Measurements from ENCODE around the gene CLEC16A. TPM values are rescaled to one million over a fixed set of nuclear protein-coding genes. Genes with fewer than 3 reads are reported as not detected.

The CLEC16A gene
- total RNA-seq, 1 donor from 2014 or later, result 19.8 TPM

DNA sequence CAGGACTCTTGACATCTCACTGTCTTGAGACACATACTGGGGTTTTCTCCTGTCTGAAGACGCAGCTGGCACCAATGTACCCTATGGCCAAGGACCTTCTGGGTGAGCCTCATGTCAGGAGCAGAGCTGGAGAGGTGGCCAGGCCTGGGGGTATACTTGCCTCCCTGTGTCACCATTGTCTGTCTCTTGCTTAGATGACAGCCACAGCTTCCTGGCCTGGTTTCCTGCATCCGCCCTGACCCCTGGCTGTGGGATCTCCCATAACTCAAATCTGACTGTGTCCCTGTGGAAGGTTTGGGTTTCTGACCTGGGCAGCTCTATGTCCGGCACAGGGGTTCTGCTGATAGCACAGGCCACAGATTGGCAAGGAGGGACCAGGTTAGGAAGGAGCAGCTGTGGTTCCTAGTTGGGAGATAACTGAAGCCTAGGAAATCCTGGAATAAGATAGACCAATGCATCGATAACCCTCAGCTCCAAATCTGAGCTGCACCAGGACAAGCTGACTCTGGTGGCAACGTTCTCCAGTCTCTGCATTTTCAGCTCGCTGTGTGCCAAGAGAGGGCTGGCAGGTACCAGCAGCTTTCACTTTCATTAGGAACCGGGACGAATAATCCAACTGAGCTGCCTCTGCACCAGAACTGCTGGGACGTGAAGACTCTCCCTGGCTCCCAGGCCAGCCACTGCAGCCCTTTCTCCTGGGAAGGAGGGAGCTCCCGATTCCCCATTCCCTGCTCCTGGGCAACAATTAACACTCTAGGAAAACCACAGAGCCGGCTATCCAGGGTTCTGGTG, 7.1 kb upstream of the CLEC16A start:
- TF ChIP-seq, protein P1, sequence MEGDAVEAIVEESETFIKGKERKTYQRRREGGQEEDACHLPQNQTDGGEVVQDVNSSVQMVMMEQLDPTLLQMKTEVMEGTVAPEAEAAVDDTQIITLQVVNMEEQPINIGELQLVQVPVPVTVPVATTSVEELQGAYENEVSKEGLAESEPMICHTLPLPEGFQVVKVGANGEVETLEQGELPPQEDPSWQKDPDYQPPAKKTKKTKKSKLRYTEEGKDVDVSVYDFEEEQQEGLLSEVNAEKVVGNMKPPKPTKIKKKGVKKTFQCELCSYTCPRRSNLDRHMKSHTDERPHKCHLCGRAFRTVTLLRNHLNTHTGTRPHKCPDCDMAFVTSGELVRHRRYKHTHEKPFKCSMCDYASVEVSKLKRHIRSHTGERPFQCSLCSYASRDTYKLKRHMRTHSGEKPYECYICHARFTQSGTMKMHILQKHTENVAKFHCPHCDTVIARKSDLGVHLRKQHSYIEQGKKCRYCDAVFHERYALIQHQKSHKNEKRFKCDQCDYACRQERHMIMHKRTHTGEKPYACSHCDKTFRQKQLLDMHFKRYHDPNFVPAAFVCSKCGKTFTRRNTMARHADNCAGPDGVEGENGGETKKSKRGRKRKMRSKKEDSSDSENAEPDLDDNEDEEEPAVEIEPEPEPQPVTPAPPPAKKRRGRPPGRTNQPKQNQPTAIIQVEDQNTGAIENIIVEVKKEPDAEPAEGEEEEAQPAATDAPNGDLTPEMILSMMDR (IDR thresholded peaks at IDR 0.05; ENCODE audit: insufficient read depth, low read length, poor library complexity, severe bottlenecking), result no peak
- DNase-seq (ENCODE audit: low read depth), result no peak
- no peak overlapping the region for H3K4me3 ChIP-seq (ENCODE audit: low read depth, low read length)

DNA sequence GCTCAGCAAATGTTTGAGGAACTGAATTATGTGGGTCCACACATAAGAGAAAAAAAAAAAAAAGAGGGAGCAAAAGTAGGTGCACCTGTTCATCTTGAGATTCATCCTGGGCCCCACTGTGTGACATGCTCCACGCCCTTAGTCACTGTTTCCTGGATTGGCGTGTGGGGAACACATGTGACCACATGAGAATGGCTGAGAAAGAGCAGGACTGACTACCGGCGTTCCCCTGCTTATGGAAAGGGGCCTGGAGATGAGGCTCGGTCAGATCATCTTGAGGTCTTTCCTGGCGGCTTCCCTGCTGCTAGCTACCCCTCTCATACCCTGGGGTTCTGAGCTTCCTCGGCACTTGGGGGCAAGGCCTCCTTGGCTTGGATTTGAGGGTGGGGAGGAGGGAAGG, 6.0 kb upstream of the CLEC16A start:
- TF ChIP-seq, protein P1 (IDR thresholded peaks at IDR 0.05; ENCODE audit: insufficient read depth, low read length, poor library complexity, severe bottlenecking), result no peak
- H3K27me3 ChIP-seq (ENCODE audit: control insufficient read depth, insufficient read depth, low read length), result no peaks in the 10 kb centered on the region
- no peak overlapping the region for H3K4me3 ChIP-seq (ENCODE audit: low read depth, low read length)
- no peak for DNase-seq (ENCODE audit: low read depth)
- H3K36me3 ChIP-seq (ENCODE audit: control insufficient read depth, insufficient read depth, low read length), result no peaks in the 10 kb centered on the region

More for the DNA sequence above, 7.1 kb upstream of the CLEC16A start:
- H3K36me3 ChIP-seq (ENCODE audit: control insufficient read depth, insufficient read depth, low read length), result no peaks in the 10 kb centered on the region
- H3K27me3 ChIP-seq (ENCODE audit: control insufficient read depth, insufficient read depth, low read length), result no peaks in the 10 kb centered on the region

DNA sequence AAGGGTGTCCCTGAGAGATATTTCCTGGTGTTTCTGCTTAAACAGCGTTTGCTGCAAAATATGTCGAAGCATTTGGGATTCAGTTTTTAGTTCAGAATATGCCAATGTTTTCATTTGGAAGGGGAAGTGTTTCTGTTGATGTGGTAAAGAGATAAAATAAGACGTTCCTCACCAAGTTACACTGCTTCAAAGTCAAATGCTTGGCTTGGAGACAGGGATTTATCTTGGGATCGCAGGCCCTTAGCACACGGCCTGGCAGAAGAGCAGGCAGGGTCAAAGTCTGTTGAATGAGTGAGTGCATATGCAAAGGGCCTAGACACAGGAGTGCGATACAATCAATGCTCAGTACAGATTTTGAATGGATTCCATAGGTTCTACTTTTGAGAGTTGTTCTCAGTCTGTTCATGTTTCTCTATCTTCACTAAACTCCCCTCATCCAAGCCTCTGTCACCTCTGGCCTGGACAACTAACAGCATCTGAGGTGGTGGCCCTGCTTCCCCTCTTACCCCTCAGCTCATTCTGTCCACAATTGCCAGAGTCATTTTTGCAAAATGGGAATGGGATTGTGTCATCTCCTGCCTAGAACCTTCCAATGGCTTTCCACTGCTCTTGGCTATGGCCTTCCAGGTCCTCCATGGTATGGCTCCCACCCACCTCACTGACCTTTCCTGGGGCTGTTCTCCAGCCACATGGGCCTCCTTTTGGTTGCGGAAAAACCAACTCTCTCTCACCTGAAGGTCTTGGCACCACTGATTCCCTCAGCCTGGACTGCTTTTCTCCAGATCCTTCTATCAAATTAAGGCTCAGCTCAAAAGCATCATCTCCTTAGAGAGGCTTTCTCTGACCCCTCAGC, 5.3 kb upstream of the CLEC16A start:
- Histone ChIP-seq H3K27me3 (ENCODE audit: control insufficient read depth, insufficient read depth, low read length) (no peaks in the 10 kb centered on the region), H3K4me3 (ENCODE audit: low read depth, low read length) (no peak overlapping the region), H3K36me3 (ENCODE audit: control insufficient read depth, insufficient read depth, low read length) (no peaks in the 10 kb centered on the region)
- DNase-seq (ENCODE audit: low read depth), result no peak
- TF ChIP-seq, protein P1 (IDR thresholded peaks at IDR 0.05; ENCODE audit: insufficient read depth, low read length, poor library complexity, severe bottlenecking), result no peak

GRCh38 chr16:10939649-10940234, 4.6 kb upstream of the CLEC16A start:
- TF ChIP-seq, protein P1 (IDR thresholded peaks at IDR 0.05; ENCODE audit: insufficient read depth, low read length, poor library complexity, severe bottlenecking), result no peak
- no peak overlapping the region for H3K4me3 ChIP-seq (ENCODE audit: low read depth, low read length)
- no peaks in the 10 kb centered on the region for H3K36me3 ChIP-seq (ENCODE audit: control insufficient read depth, insufficient read depth, low read length)
- no peaks in the 10 kb centered on the region for H3K27me3 ChIP-seq (ENCODE audit: control insufficient read depth, insufficient read depth, low read length)
- no peak for DNase-seq (ENCODE audit: low read depth)

GRCh38 chr16:10940501-10941079, 3.8 kb upstream of the CLEC16A start:
- TF ChIP-seq, protein P1 (IDR thresholded peaks at IDR 0.05; ENCODE audit: insufficient read depth, low read length, poor library complexity, severe bottlenecking), result no peak
- Histone ChIP-seq H3K4me3 (ENCODE audit: low read depth, low read length) (peak overlapping the region; percentile 48), H3K27me3 (ENCODE audit: control insufficient read depth, insufficient read depth, low read length) (no peaks in the 10 kb centered on the region), H3K36me3 (ENCODE audit: control insufficient read depth, insufficient read depth, low read length) (no peaks in the 10 kb centered on the region)
- DNase-seq (ENCODE audit: low read depth), result no peak
